Upper lobe of left lung (tissue), 4 donors: ENCODE results near the gene PRELID1.

Source experiments
- EP300 ChIP-seq, 4 donors: sonication (generic); formaldehyde crosslinking; IDR thresholded peaks; one replicate each; pipeline ENCODE4 v1.5.1; 2017; ENCODE audit warnings: antibody characterized with exemption in 4 of 4, control low read depth in 2 of 4
- POLR2A ChIP-seq, 4 donors: fragments of 450-650 bp; IDR thresholded peaks; one replicate each; pipeline ENCODE4 v1.5.1; 2016 to 2017; ENCODE audit warnings: antibody characterized with exemption in 4 of 4, mild to moderate bottlenecking in 2 of 4
- POLR2AphosphoS5 ChIP-seq, 2 donors: sonication (generic); formaldehyde crosslinking; IDR thresholded peaks; one replicate each; pipeline ENCODE4 v1.5.1; 2017; ENCODE audit warnings: antibody characterized with exemption in 2 of 2
- TF ChIP-seq, protein P1 (sequence below), 6 experiments: fragments of 450-650 bp in 4 of 6; fragments of 200-600 bp in 2 of 6; sonication (generic) in 2 of 6; IDR thresholded peaks; one replicate each; pipeline ENCODE4 v1.5.1; 2016 to 2019; ENCODE audit warnings: antibody characterized with exemption in 6 of 6

DNA sequence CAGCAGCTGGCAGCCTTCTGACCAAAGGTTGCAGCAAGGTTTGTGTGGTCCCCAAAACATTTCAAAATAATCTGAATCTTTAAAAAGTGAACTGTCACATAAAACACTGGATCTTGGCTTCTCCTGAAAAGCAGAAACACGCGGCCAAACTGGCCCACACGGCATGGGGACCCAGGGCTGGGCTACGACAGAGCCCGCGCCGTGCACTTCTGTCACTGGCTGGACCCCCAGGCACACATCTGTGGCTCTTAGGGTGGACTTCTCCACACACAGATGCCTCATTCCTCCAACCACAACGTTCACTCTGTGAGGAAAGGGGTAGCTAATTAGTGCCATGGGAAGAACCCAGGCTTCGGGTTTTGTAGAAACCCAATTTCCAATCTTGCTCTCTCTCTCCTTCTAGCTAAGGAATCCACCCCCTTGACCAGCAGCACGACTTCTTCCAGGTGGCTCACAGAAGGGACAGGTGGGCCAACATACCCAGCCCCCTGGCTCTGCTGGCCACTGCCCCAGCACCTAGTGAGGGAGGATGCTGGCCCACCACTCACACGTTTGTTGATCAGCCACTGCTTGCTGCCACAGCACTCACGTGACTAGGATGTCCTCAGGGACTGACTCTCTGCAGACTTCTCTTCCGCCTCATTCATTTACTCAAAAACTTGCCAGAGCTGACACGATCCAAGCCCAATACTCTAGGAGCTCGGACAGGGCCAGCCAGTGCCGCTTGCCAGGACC, 30.0 kb downstream of the PRELID1 start:
- TF ChIP-seq, protein P1, sequence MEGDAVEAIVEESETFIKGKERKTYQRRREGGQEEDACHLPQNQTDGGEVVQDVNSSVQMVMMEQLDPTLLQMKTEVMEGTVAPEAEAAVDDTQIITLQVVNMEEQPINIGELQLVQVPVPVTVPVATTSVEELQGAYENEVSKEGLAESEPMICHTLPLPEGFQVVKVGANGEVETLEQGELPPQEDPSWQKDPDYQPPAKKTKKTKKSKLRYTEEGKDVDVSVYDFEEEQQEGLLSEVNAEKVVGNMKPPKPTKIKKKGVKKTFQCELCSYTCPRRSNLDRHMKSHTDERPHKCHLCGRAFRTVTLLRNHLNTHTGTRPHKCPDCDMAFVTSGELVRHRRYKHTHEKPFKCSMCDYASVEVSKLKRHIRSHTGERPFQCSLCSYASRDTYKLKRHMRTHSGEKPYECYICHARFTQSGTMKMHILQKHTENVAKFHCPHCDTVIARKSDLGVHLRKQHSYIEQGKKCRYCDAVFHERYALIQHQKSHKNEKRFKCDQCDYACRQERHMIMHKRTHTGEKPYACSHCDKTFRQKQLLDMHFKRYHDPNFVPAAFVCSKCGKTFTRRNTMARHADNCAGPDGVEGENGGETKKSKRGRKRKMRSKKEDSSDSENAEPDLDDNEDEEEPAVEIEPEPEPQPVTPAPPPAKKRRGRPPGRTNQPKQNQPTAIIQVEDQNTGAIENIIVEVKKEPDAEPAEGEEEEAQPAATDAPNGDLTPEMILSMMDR (IDR thresholded peaks at IDR 0.05), result no peak
- TF ChIP-seq POLR2A (IDR thresholded peaks at IDR 0.05), result no peak
- TF ChIP-seq POLR2AphosphoS5 (IDR thresholded peaks at IDR 0.05), result no peak
- no peak for TF ChIP-seq EP300 (IDR thresholded peaks at IDR 0.05)
